HepG2 (cell line): ENCODE measurements around the gene CTU2.

ENCODE experiments used
- EHMT2 ChIP-seq: fragments of 200-600 bp; sonication (generic); IDR thresholded peaks from 2 replicates; pipeline ENCODE4 v1.7.0; 2017; ENCODE audit warnings: antibody characterized with exemption, low read depth, low read length, borderline replicate concordance
- KDM1A ChIP-seq: IDR thresholded peaks from 2 replicates; pipeline ENCODE4 v1.6.1; 2016; ENCODE audit warnings: missing compliant biosample characterization
- NCOA1 ChIP-seq: sonication (generic); formaldehyde crosslinking; IDR thresholded peaks from 2 replicates; pipeline ENCODE4 v1.9.0; 2021; ENCODE audit warnings: missing genetic modification reagents
- PHB2 ChIP-seq: fragments of 450-650 bp; IDR thresholded peaks from 2 replicates; pipeline ENCODE4 v1.6.1; 2018; ENCODE audit not compliant: partially characterized antibody
- POLR2AphosphoS5 ChIP-seq: IDR thresholded peaks from 2 replicates; pipeline ENCODE4 v1.6.1; 2012; ENCODE audit warnings: low read depth, low read length
- SALL2 ChIP-seq: sonication (generic); formaldehyde crosslinking; IDR thresholded peaks from 2 replicates; pipeline ENCODE4 v1.8.1; 2023; ENCODE audit warnings: mild to moderate bottlenecking, missing genetic modification reagents, inconsistent platforms
- SMAD1 ChIP-seq: sonication (generic); formaldehyde crosslinking; IDR thresholded peaks from 2 replicates; pipeline ENCODE4 v1.4.0; 2020; ENCODE audit warnings: missing genetic modification reagents, low read depth, mild to moderate bottlenecking, borderline replicate concordance
- ZNF431 ChIP-seq: sonication (generic); formaldehyde crosslinking; IDR thresholded peaks from 2 replicates; pipeline ENCODE4 v1.9.0; 2022; ENCODE audit warnings: missing genetic modification reagents, low read depth, mild to moderate bottlenecking, borderline replicate concordance
- TF ChIP-seq, protein P1 (sequence below): sonication (generic); formaldehyde crosslinking; IDR thresholded peaks from 2 replicates; pipeline ENCODE4 v1.5.0; 2020; ENCODE audit warnings: mild to moderate bottlenecking, missing genetic modification reagents, moderate library complexity
- TF ChIP-seq, protein P2 (sequence below): IDR thresholded peaks from 2 replicates; pipeline ENCODE4 v1.6.1; 2012; ENCODE audit warnings: inconsistent platforms
- TF ChIP-seq, protein P3 (sequence below): sonication (generic); formaldehyde crosslinking; IDR thresholded peaks from 2 replicates; pipeline ENCODE4 v1.5.0; 2020; ENCODE audit warnings: missing genetic modification reagents

DNA sequence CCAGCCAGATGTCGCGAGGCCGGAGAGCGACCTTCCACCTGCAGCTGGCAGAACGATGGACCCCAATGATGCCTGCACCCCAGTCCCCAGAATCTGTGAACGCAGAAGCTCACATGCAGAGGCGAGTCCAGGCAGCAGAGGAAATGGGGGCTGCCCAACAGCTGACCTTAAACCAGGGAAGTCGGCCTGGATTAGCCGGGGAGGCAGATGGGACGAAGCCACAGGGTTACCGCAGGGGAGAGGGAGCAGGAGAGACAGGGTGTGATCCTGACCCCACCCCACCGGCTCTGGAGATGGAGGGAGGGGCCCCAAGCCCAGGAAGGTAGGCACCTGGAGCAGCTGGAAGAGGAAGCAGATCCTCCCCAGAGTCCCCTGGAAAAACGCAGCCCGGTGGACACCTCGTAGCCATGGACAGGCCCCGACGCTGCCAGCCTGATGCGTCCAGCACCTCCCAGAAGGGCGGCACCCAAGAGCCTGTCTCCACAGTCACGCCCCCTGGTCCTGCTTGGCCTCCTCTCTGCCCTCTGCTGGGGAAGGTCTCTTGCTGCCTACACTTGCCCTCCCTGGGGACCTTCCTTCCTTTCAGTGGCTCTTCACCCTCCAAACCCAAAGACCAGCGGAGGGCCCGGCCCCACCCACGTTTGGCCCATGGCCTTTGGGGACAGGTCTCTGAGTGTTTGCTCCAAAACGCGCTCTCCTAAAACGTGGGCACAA, 41.4 kb downstream of the CTU2 start:
- TF ChIP-seq PHB2 (no peak), KDM1A (CRISPR knock-in tag) (no peak), NCOA1 (CRISPR knock-in tag) (no peak), EHMT2 (no peak), SALL2 (CRISPR knock-in tag) (no peak), ZNF431 (CRISPR knock-in tag) (no peak), POLR2AphosphoS5 (no peak), SMAD1 (CRISPR knock-in tag) (no peak)
- TF ChIP-seq, protein P1, sequence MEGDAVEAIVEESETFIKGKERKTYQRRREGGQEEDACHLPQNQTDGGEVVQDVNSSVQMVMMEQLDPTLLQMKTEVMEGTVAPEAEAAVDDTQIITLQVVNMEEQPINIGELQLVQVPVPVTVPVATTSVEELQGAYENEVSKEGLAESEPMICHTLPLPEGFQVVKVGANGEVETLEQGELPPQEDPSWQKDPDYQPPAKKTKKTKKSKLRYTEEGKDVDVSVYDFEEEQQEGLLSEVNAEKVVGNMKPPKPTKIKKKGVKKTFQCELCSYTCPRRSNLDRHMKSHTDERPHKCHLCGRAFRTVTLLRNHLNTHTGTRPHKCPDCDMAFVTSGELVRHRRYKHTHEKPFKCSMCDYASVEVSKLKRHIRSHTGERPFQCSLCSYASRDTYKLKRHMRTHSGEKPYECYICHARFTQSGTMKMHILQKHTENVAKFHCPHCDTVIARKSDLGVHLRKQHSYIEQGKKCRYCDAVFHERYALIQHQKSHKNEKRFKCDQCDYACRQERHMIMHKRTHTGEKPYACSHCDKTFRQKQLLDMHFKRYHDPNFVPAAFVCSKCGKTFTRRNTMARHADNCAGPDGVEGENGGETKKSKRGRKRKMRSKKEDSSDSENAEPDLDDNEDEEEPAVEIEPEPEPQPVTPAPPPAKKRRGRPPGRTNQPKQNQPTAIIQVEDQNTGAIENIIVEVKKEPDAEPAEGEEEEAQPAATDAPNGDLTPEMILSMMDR, result peak; percentile 63
- TF ChIP-seq, protein P2, sequence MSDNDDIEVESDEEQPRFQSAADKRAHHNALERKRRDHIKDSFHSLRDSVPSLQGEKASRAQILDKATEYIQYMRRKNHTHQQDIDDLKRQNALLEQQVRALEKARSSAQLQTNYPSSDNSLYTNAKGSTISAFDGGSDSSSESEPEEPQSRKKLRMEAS, result no peak
- TF ChIP-seq, protein P3, sequence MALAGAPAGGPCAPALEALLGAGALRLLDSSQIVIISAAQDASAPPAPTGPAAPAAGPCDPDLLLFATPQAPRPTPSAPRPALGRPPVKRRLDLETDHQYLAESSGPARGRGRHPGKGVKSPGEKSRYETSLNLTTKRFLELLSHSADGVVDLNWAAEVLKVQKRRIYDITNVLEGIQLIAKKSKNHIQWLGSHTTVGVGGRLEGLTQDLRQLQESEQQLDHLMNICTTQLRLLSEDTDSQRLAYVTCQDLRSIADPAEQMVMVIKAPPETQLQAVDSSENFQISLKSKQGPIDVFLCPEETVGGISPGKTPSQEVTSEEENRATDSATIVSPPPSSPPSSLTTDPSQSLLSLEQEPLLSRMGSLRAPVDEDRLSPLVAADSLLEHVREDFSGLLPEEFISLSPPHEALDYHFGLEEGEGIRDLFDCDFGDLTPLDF, result no peak
